Tibial nerve (tissue), 4 donors: ENCODE results near the gene C14orf93. TPM values are rescaled to one million over a fixed set of nuclear protein-coding genes. Genes with fewer than 3 reads are reported as not detected.
"Not testable (repeated sequence)": the region's sequence is repeated elsewhere in the genome, so short reads cannot be mapped to it uniquely, and the experiment has no call there.

ENCODE experiments used
- DNase-seq, 2 donors: peaks; one replicate each; pipeline ENCODE4 v3.0.0-alpha.2; 2019; ENCODE audit warnings: low spot score in 2 of 2
- H3K27ac ChIP-seq, 4 donors: fragments of 200-600 bp; sonication (generic) in 3 of 4; one replicate each; pipeline ENCODE4 v1.5.1; 2017 to 2019; ENCODE audit warnings: mild to moderate bottlenecking in 1 of 4
- H3K27me3 ChIP-seq, 2 donors: fragments of 200-600 bp; sonication (generic) in 1 of 2; one replicate each; pipeline versions ENCODE4 v1.5.1 to v1.6.0; 2017 to 2019
- H3K36me3 ChIP-seq, 3 donors: fragments of 200-600 bp; sonication (generic); one replicate each; pipeline ENCODE4 v1.5.1; 2018 to 2019
- H3K4me1 ChIP-seq, 4 donors: fragments of 200-600 bp; sonication (generic) in 3 of 4; one replicate each; pipeline ENCODE4 v1.5.1; 2017 to 2019
- H3K4me3 ChIP-seq, 4 donors: fragments of 200-600 bp; sonication (generic) in 3 of 4; one replicate each; pipeline ENCODE4 v1.5.1; 2017 to 2019; ENCODE audit warnings: mild to moderate bottlenecking in 1 of 4, moderate library complexity in 1 of 4
- H3K9me3 ChIP-seq, 4 donors: fragments of 200-600 bp; sonication (generic) in 3 of 4; one replicate each; pipeline ENCODE4 v1.5.1; 2017 to 2019
- CTCF ChIP-seq, 5 experiments: fragments of 200-600 bp in 3 of 5; fragments of 450-650 bp in 2 of 5; sonication (generic) in 3 of 5; IDR thresholded peaks; one replicate each; pipeline ENCODE4 v1.5.1; 2016 to 2019; ENCODE audit warnings: antibody characterized with exemption in 5 of 5, mild to moderate bottlenecking in 3 of 5, moderate library complexity in 2 of 5
- EP300 ChIP-seq, 2 donors: sonication (generic); formaldehyde crosslinking; IDR thresholded peaks; one replicate each; pipeline ENCODE4 v1.6.1; 2017; ENCODE audit warnings: antibody characterized with exemption in 2 of 2, mild to moderate bottlenecking in 1 of 2
- POLR2A ChIP-seq, 2 donors: fragments of 450-650 bp; IDR thresholded peaks; one replicate each; pipeline ENCODE4 v1.6.1; 2017; ENCODE audit warnings: antibody characterized with exemption in 2 of 2, mild to moderate bottlenecking in 2 of 2, moderate library complexity in 2 of 2
- WGBS, 2 donors: methylation state at CpG; one replicate each; pipeline ENCODE4 v1.1.5; 2018; 5-methylcytosine and 5-hydroxymethylcytosine counted together
- total RNA-seq, 4 donors: library from RNA; depleted of rRNA; stranded (reverse); fragments of >200 nt; gene quantifications; one replicate each; pipeline ENCODE4 v1.1.0, GENCODE V29; 2016

C14orf93 gene
- total RNA-seq, 4 donors from 2014 or later = 8.4 to 18.6 (median 9.5) TPM

- Histone ChIP-seq H3K27ac (no peak overlapping the region), H3K9me3 (no peaks in the 10 kb centered on the region), H3K4me1 (peaks cover 0 to 2% (median 0%) of the 10 kb centered on the region in 4 donors), H3K27me3 (no peaks in the 10 kb centered on the region), H3K36me3 (peaks cover 0 to 29% (median 0%) of the 10 kb centered on the region in 3 donors), H3K4me3 (no peak overlapping the region)
- no peak for TF ChIP-seq EP300 (IDR thresholded peaks at IDR 0.05)
- TF ChIP-seq CTCF (IDR thresholded peaks at IDR 0.05) = no peak
- TF ChIP-seq POLR2A (IDR thresholded peaks at IDR 0.05) = no peak
- WGBS, 2 donors = 87% methylated on average over 7 of the region's 7 CpGs
- DNase-seq = no peak
These were observed 10.5 kb upstream of the C14orf93 start for GRCh38 chr14:23020143-23021128.

DNA sequence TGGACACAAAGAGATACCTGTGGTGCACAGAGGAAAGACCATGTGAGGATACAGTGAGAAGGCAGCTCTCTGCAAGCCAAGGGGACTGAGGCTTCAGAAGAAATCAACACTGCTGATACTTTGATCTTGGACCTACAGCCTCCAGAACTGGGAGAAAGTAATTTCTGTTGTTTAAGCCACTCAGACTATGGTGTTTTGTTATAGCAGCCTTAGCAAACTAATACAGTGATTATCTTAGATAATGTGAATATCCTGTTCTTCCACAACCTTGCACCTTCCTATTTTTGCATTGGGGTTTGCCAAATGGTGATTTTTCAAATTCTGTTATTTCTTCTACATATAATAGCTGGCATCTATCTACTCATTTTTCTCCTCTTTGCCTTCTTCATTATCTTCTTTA lies 8.2 kb upstream of the C14orf93 start:
- H3K9me3 ChIP-seq = no peaks in the 10 kb centered on the region
- TF ChIP-seq POLR2A (IDR thresholded peaks at IDR 0.05) = no peak
- TF ChIP-seq CTCF (IDR thresholded peaks at IDR 0.05) = no peak
- no peak for TF ChIP-seq EP300 (IDR thresholded peaks at IDR 0.05)
- H3K36me3 ChIP-seq = peaks cover 0 to 8% (median 0%) of the 10 kb centered on the region in 3 donors
- no peaks in the 10 kb centered on the region for H3K4me1 ChIP-seq
- H3K27me3 ChIP-seq = no peaks in the 10 kb centered on the region
- no peak overlapping the region for H3K4me3 ChIP-seq
- no peak for DNase-seq
- no peak overlapping the region for H3K27ac ChIP-seq

- no peak for DNase-seq
- Histone ChIP-seq H3K27ac (no peak overlapping the region), H3K4me1 (no peaks in the 10 kb centered on the region), H3K4me3 (no peak overlapping the region), H3K9me3 (no peaks in the 10 kb centered on the region), H3K27me3 (no peaks in the 10 kb centered on the region), H3K36me3 (peaks cover 0 to 5% (median 0%) of the 10 kb centered on the region in 3 donors)
- 82 to 95% methylated on average over 5 of the region's 5 CpGs for WGBS, 2 donors
- TF ChIP-seq POLR2A (IDR thresholded peaks at IDR 0.05) (no peak), CTCF (IDR thresholded peaks at IDR 0.05) (no peak), EP300 (IDR thresholded peaks at IDR 0.05) (no peak)
These were observed 7.1 kb upstream of the C14orf93 start for GRCh38 chr14:23017091-23017490.

DNA sequence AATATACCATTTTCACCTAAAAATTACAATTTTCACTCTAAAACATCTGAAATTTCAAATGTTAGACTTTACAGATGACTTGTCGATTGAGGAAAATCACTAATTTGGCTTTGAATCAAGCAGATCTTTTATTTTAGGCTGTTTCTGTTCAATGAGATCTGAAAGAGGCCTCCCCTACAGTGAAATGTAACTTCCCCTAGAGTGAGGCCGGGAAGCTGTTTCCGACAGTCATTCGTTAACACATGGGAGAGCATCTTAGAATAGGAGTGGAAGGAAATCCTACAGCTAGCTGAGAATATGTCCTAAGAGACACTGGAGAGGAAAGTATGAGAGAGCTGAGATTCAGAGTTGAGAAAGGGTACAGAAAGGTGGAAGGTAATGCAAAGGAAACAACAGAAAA lies 5.7 kb upstream of the C14orf93 start:
- TF ChIP-seq CTCF (IDR thresholded peaks at IDR 0.05) = no peak
- no peak for TF ChIP-seq POLR2A (IDR thresholded peaks at IDR 0.05)
- TF ChIP-seq EP300 (IDR thresholded peaks at IDR 0.05) = no peak
- H3K27me3 ChIP-seq = no peaks in the 10 kb centered on the region
- DNase-seq = no peak
- H3K4me1 ChIP-seq = peaks cover 0 to under 1% (median 0%) of the 10 kb centered on the region in 4 donors
- no peak overlapping the region for H3K27ac ChIP-seq
- H3K9me3 ChIP-seq = no peaks in the 10 kb centered on the region
- H3K36me3 ChIP-seq = no peaks in the 10 kb centered on the region
- 74 to 77% methylated on average over 4 of the region's 4 CpGs for WGBS, 2 donors
- H3K4me3 ChIP-seq = no peak overlapping the region

- H3K4me3 ChIP-seq, H3K27ac ChIP-seq: not testable (repeated sequence)
- WGBS, 2 donors = 80 to 81% methylated on average over 5 of the region's 5 CpGs
These were observed 3.8 kb upstream of the C14orf93 start for GRCh38 chr14:23013749-23014054.

More at GRCh38 chr14:23013749-23014054, 3.8 kb upstream of the C14orf93 start:
- H3K4me1 ChIP-seq = peaks cover 0 to 15% (median 0%) of the 10 kb centered on the region in 4 donors
- H3K27me3 ChIP-seq, H3K36me3 ChIP-seq, H3K9me3 ChIP-seq, DNase-seq: not testable (repeated sequence)
